GM23338 (cell line): Measurements from ENCODE around the gene PHF8. TPM values are rescaled to one million over a fixed set of nuclear protein-coding genes. Genes with fewer than 3 reads are reported as not detected.

Experiments used
- ATAC-seq: fragments of 200-7000 bp; cut with Tn5 transposase; 3 replicates; pipeline ENCODE4 v1.9.1; 2020
- DNase-seq: peaks from one replicate; pipeline ENCODE4 v3.0.0-alpha.2; 2015; ENCODE audit warnings: low spot score
- H2AFZ ChIP-seq: fragments of 200-600 bp; sonication (generic); 2 replicates; pipeline ENCODE4 v1.8.0; 2016; ENCODE audit warnings: antibody characterized with exemption, mild to moderate bottlenecking, moderate library complexity
- H3F3A ChIP-seq: fragments of 200-600 bp; sonication (generic); replicated peaks from 2 replicates; pipeline ENCODE4 v1.8.0; 2017; ENCODE audit warnings: antibody characterized with exemption, mixed run types, low read depth
- H3K27ac ChIP-seq: fragments of 200-600 bp; sonication (generic); 2 replicates; pipeline ENCODE4 v1.6.1; 2016; ENCODE audit warnings: low read depth
- H3K27me3 ChIP-seq: fragments of 200-600 bp; sonication (generic); 2 replicates; pipeline ENCODE4 v1.8.0; 2016; ENCODE audit warnings: mild to moderate bottlenecking, mixed run types, moderate library complexity; ENCODE audit not compliant: insufficient read depth
- H3K36me3 ChIP-seq: fragments of 200-600 bp; sonication (generic); 2 replicates; pipeline ENCODE4 v1.8.0; 2016; ENCODE audit warnings: mild to moderate bottlenecking; ENCODE audit not compliant: insufficient read depth
- H3K4me1 ChIP-seq: fragments of 200-600 bp; sonication (generic); 2 replicates; pipeline ENCODE4 v1.8.0; 2016; ENCODE audit warnings: mild to moderate bottlenecking, moderate library complexity; ENCODE audit not compliant: insufficient read depth
- H3K4me2 ChIP-seq: fragments of 200-600 bp; sonication (generic); 2 replicates; pipeline ENCODE4 v1.7.1; 2017; ENCODE audit warnings: mixed run types
- H3K4me3 ChIP-seq: fragments of 200-600 bp; sonication (generic); 2 replicates; pipeline ENCODE4 v1.6.1; 2016; ENCODE audit warnings: mixed run types
- H3K79me2 ChIP-seq: fragments of 200-600 bp; sonication (generic); replicated peaks from 2 replicates; pipeline ENCODE4 v1.8.0; 2017; ENCODE audit warnings: mild to moderate bottlenecking; ENCODE audit not compliant: insufficient read depth
- H3K9me2 ChIP-seq: fragments of 200-600 bp; sonication (generic); 2 replicates; pipeline ENCODE4 v1.8.0; 2017; ENCODE audit not compliant: insufficient read depth
- H4K20me1 ChIP-seq: fragments of 200-600 bp; sonication (generic); replicated peaks from 2 replicates; pipeline ENCODE4 v1.8.0; 2017; ENCODE audit warnings: mild to moderate bottlenecking; ENCODE audit not compliant: insufficient read depth
- H3K27ac Mint-ChIP-seq: 2 replicates; pipeline ENCODE4 v1.8.0; 2020; ENCODE audit warnings: inconsistent platforms, mild to moderate bottlenecking, moderate library complexity, mixed read lengths
- H3K27me3 Mint-ChIP-seq: 3 replicates; pipeline ENCODE4 v1.8.0; 2022; ENCODE audit warnings: low read depth, mild to moderate bottlenecking, moderate library complexity, mixed read lengths, inconsistent platforms; ENCODE audit not compliant: insufficient read depth, poor library complexity
- H3K36me3 Mint-ChIP-seq: 3 replicates; pipeline ENCODE4 v1.8.0; 2021; ENCODE audit warnings: low read depth, mild to moderate bottlenecking, inconsistent platforms, moderate library complexity, mixed read lengths
- H3K4me1 Mint-ChIP-seq: 3 replicates; pipeline ENCODE4 v1.8.0; 2020; ENCODE audit warnings: mild to moderate bottlenecking, inconsistent platforms, mixed read lengths
- H3K4me3 Mint-ChIP-seq: 3 replicates; pipeline ENCODE4 v1.8.0; 2021; ENCODE audit warnings: moderate library complexity, mild to moderate bottlenecking, inconsistent platforms, mixed read lengths
- H3K9me3 Mint-ChIP-seq: 3 replicates; pipeline ENCODE4 v1.8.0; 2020; ENCODE audit warnings: moderate library complexity, mild to moderate bottlenecking, inconsistent platforms, mixed read lengths
- CREB1 ChIP-seq: fragments of 250-450 bp; sonication (Bioruptor Pico); IDR thresholded peaks from 2 replicates; pipeline ENCODE4 v1.5.0; 2020; ENCODE audit warnings: low read depth, mild to moderate bottlenecking, moderate library complexity
- EZH2 ChIP-seq: fragments of 200-600 bp; sonication (generic); IDR thresholded peaks from one replicate; pipeline ENCODE4 v1.8.0; 2017; ENCODE audit warnings: antibody characterized with exemption, mild to moderate bottlenecking, low read depth; ENCODE audit not compliant: unreplicated experiment
- EZH2phosphoT487 ChIP-seq: fragments of 200-600 bp; sonication (generic); IDR thresholded peaks from one replicate; pipeline ENCODE4 v1.8.1; 2018; ENCODE audit warnings: antibody characterized with exemption; ENCODE audit not compliant: unreplicated experiment
- JUNB ChIP-seq: IDR thresholded peaks from one replicate; pipeline ENCODE4 v1.6.1; 2016; ENCODE audit warnings: antibody characterized with exemption; ENCODE audit not compliant: unreplicated experiment
- NANOG ChIP-seq: IDR thresholded peaks from 2 replicates; pipeline ENCODE4 v1.6.1; 2016; ENCODE audit warnings: antibody characterized with exemption, borderline replicate concordance
- POLR2AphosphoS5 ChIP-seq: IDR thresholded peaks from 2 replicates; pipeline ENCODE4 v1.6.1; 2016; ENCODE audit warnings: antibody characterized with exemption, low read depth
- STAT1 ChIP-seq: IDR thresholded peaks from one replicate; pipeline ENCODE4 v1.6.1; 2016; ENCODE audit warnings: antibody characterized with exemption; ENCODE audit not compliant: unreplicated experiment
- ZNF114 ChIP-seq: fragments of 250-450 bp; sonication (Bioruptor Pico); IDR thresholded peaks from 2 replicates; pipeline ENCODE4 v1.5.0; 2020; ENCODE audit warnings: mild to moderate bottlenecking, moderate library complexity
- ZNF331 ChIP-seq: fragments of 250-450 bp; sonication (Bioruptor Pico); IDR thresholded peaks from 2 replicates; pipeline ENCODE4 v1.5.0; 2020; ENCODE audit warnings: low read depth, mild to moderate bottlenecking, moderate library complexity
- polyA plus RNA-seq: library from polyadenylated mRNA; unstranded; fragments of >200 nt; fragmentation: Nextera tagmentation; extraction: Ambion mirVana; gene quantifications from 2 replicates; pipeline ENCODE4 v1.2.1, GENCODE V29; 2016
- total RNA-seq: library from RNA; depleted of rRNA; stranded (reverse); fragments of >200 nt; shearing (Covaris generic); gene quantifications from 2 replicates; pipeline ENCODE4 v1.2.3, GENCODE V29; 2014
- TF ChIP-seq, protein P1 (sequence below): IDR thresholded peaks from one replicate; pipeline ENCODE4 v1.6.1; 2018; ENCODE audit warnings: antibody characterized with exemption; ENCODE audit not compliant: unreplicated experiment
- TF ChIP-seq, protein P2 (sequence below): fragments of 250-450 bp; sonication (Bioruptor Pico); IDR thresholded peaks from 2 replicates; pipeline ENCODE4 v1.5.0; 2020; ENCODE audit warnings: mild to moderate bottlenecking, moderate library complexity
- TF ChIP-seq, protein P3 (sequence below), 2 experiments: fragments of 200-600 bp in 1 of 2; sonication (generic) in 1 of 2; conservative IDR thresholded peaks; 2 replicates each; pipeline versions ENCODE4 v1.5.1 to v1.6.1; 2016 to 2017; ENCODE audit warnings: antibody characterized with exemption in 2 of 2, low read depth in 2 of 2, mild to moderate bottlenecking in 2 of 2, moderate library complexity in 1 of 2
- TF ChIP-seq, protein P4 (sequence below): IDR thresholded peaks from 2 replicates; pipeline ENCODE4 v1.6.1; 2016; ENCODE audit warnings: antibody characterized with exemption

Gene PHF8
- total and polyA plus RNA-seq, 2 experiments from 2014 or later: 12.8 to 30.6 TPM

DNA sequence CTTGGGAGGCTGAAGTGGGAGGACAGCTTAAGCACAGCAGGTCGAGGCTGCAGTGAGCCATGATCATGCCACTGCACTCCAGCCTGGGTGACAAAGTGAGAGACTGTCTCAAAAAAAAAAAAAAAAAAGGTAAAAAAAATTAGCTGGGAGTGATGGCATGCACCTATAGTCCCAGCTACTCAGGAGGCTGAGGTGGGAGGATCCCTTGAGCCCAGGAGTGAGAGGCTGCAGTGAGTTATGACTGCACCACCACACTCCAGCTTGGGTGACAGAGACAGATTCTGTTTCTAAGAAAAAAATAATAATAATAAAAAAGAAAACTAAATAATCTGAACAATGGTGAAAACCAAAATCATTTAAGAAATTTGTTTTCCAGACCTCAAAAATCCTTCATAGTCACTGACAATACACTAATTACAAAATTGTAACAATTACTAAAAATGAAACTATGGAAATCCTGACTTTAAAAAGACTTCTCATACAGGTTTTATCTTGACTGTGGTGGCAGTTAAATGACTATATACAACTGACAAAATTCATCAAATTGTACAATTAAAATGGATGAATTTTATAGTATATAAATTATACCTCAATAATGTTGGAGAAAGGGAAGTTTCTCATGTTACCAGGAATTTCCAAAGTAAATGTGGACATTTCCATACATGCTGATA is 31.3 kb downstream of the PHF8 start:
- no peaks in the 10 kb centered on the region for H3K4me1 ChIP-seq
- no peaks in the 10 kb centered on the region for H3K9me2 ChIP-seq
- H2AFZ ChIP-seq: no peak overlapping the region
- no peaks in the 10 kb centered on the region for H3K36me3 ChIP-seq
- DNase-seq (no peak), ATAC-seq (no peak)
- no peaks in the 10 kb centered on the region for H4K20me1 ChIP-seq
- Mint-ChIP-seq H3K27me3 (peaks cover 1% of the 10 kb centered on the region), H3K36me3 (peaks cover 33% of the 10 kb centered on the region), H3K27ac (no peak overlapping the region), H3K9me3 (no peaks in the 10 kb centered on the region; the same call in 2 of the 3 replicates), H3K4me1 (no peaks in the 10 kb centered on the region), H3K4me3 (no peak overlapping the region)
- TF ChIP-seq, protein P1, sequence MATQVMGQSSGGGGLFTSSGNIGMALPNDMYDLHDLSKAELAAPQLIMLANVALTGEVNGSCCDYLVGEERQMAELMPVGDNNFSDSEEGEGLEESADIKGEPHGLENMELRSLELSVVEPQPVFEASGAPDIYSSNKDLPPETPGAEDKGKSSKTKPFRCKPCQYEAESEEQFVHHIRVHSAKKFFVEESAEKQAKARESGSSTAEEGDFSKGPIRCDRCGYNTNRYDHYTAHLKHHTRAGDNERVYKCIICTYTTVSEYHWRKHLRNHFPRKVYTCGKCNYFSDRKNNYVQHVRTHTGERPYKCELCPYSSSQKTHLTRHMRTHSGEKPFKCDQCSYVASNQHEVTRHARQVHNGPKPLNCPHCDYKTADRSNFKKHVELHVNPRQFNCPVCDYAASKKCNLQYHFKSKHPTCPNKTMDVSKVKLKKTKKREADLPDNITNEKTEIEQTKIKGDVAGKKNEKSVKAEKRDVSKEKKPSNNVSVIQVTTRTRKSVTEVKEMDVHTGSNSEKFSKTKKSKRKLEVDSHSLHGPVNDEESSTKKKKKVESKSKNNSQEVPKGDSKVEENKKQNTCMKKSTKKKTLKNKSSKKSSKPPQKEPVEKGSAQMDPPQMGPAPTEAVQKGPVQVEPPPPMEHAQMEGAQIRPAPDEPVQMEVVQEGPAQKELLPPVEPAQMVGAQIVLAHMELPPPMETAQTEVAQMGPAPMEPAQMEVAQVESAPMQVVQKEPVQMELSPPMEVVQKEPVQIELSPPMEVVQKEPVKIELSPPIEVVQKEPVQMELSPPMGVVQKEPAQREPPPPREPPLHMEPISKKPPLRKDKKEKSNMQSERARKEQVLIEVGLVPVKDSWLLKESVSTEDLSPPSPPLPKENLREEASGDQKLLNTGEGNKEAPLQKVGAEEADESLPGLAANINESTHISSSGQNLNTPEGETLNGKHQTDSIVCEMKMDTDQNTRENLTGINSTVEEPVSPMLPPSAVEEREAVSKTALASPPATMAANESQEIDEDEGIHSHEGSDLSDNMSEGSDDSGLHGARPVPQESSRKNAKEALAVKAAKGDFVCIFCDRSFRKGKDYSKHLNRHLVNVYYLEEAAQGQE: no peak
- TF ChIP-seq EZH2: no peak
- no peak for TF ChIP-seq STAT1
- TF ChIP-seq, protein P2, sequence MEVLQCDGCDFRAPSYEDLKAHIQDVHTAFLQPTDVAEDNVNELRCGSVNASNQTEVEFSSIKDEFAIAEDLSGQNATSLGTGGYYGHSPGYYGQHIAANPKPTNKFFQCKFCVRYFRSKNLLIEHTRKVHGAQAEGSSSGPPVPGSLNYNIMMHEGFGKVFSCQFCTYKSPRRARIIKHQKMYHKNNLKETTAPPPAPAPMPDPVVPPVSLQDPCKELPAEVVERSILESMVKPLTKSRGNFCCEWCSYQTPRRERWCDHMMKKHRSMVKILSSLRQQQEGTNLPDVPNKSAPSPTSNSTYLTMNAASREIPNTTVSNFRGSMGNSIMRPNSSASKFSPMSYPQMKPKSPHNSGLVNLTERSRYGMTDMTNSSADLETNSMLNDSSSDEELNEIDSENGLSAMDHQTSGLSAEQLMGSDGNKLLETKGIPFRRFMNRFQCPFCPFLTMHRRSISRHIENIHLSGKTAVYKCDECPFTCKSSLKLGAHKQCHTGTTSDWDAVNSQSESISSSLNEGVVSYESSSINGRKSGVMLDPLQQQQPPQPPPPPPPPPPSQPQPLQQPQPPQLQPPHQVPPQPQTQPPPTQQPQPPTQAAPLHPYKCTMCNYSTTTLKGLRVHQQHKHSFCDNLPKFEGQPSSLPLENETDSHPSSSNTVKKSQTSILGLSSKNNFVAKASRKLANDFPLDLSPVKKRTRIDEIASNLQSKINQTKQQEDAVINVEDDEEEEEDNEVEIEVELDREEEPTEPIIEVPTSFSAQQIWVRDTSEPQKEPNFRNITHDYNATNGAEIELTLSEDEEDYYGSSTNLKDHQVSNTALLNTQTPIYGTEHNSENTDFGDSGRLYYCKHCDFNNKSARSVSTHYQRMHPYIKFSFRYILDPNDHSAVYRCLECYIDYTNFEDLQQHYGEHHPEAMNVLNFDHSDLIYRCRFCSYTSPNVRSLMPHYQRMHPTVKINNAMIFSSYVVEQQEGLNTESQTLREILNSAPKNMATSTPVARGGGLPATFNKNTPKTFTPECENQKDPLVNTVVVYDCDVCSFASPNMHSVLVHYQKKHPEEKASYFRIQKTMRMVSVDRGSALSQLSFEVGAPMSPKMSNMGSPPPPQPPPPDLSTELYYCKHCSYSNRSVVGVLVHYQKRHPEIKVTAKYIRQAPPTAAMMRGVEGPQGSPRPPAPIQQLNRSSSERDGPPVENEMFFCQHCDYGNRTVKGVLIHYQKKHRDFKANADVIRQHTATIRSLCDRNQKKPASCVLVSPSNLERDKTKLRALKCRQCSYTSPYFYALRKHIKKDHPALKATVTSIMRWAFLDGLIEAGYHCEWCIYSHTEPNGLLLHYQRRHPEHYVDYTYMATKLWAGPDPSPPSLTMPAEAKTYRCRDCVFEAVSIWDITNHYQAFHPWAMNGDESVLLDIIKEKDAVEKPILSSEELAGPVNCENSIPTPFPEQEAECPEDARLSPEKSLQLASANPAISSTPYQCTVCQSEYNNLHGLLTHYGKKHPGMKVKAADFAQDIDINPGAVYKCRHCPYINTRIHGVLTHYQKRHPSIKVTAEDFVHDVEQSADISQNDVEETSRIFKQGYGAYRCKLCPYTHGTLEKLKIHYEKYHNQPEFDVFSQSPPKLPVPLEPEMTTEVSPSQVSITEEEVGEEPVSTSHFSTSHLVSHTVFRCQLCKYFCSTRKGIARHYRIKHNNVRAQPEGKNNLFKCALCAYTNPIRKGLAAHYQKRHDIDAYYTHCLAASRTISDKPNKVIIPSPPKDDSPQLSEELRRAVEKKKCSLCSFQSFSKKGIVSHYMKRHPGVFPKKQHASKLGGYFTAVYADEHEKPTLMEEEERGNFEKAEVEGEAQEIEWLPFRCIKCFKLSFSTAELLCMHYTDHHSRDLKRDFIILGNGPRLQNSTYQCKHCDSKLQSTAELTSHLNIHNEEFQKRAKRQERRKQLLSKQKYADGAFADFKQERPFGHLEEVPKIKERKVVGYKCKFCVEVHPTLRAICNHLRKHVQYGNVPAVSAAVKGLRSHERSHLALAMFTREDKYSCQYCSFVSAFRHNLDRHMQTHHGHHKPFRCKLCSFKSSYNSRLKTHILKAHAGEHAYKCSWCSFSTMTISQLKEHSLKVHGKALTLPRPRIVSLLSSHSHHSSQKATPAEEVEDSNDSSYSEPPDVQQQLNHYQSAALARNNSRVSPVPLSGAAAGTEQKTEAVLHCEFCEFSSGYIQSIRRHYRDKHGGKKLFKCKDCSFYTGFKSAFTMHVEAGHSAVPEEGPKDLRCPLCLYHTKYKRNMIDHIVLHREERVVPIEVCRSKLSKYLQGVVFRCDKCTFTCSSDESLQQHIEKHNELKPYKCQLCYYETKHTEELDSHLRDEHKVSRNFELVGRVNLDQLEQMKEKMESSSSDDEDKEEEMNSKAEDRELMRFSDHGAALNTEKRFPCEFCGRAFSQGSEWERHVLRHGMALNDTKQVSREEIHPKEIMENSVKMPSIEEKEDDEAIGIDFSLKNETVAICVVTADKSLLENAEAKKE (CRISPR knock-in tag): no peak
- TF ChIP-seq POLR2AphosphoS5: no peak
- TF ChIP-seq, protein P3, sequence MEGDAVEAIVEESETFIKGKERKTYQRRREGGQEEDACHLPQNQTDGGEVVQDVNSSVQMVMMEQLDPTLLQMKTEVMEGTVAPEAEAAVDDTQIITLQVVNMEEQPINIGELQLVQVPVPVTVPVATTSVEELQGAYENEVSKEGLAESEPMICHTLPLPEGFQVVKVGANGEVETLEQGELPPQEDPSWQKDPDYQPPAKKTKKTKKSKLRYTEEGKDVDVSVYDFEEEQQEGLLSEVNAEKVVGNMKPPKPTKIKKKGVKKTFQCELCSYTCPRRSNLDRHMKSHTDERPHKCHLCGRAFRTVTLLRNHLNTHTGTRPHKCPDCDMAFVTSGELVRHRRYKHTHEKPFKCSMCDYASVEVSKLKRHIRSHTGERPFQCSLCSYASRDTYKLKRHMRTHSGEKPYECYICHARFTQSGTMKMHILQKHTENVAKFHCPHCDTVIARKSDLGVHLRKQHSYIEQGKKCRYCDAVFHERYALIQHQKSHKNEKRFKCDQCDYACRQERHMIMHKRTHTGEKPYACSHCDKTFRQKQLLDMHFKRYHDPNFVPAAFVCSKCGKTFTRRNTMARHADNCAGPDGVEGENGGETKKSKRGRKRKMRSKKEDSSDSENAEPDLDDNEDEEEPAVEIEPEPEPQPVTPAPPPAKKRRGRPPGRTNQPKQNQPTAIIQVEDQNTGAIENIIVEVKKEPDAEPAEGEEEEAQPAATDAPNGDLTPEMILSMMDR (conservative IDR thresholded peaks at IDR 0.05; ENCODE audit: low read depth in 2 of 2): no peak
- no peak for TF ChIP-seq ZNF331 (CRISPR knock-in tag)
- no peak for TF ChIP-seq JUNB
- TF ChIP-seq, protein P4, sequence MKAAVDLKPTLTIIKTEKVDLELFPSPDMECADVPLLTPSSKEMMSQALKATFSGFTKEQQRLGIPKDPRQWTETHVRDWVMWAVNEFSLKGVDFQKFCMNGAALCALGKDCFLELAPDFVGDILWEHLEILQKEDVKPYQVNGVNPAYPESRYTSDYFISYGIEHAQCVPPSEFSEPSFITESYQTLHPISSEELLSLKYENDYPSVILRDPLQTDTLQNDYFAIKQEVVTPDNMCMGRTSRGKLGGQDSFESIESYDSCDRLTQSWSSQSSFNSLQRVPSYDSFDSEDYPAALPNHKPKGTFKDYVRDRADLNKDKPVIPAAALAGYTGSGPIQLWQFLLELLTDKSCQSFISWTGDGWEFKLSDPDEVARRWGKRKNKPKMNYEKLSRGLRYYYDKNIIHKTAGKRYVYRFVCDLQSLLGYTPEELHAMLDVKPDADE: no peak
- no peak for TF ChIP-seq ZNF114 (CRISPR knock-in tag)
- TF ChIP-seq EZH2phosphoT487: no peak
- no peak for TF ChIP-seq NANOG
- TF ChIP-seq CREB1 (CRISPR knock-in tag): no peak
- no peaks in the 10 kb centered on the region for H3K79me2 ChIP-seq
- H3K27ac ChIP-seq: no peak overlapping the region
- H3F3A ChIP-seq: no peaks in the 10 kb centered on the region
- no peaks in the 10 kb centered on the region for H3K27me3 ChIP-seq
- H3K4me2 ChIP-seq: no peak overlapping the region
- H3K4me3 ChIP-seq: no peak overlapping the region
